ENCODE measurements around the gene LAMC2. TPM values are rescaled to one million over a fixed set of nuclear protein-coding genes. Genes with fewer than 3 reads are reported as not detected.

Gene LAMC2
- total and polyA plus RNA-seq, 2 of the 13 experiments (the other 11 are each of a cell fraction or from before 2014, with no cell fraction given), result 0.03 TPM; not detected in 1

- Histone ChIP-seq H3K36me3 (replicated peaks in 1 of 2; ENCODE audit: control insufficient read depth in 1 of 2, insufficient read depth in 2 of 2, low read length in 2 of 2) (no peaks in the 10 kb centered on the region), H2AFZ (ENCODE audit: low read length) (no peak overlapping the region), H3K4me3 (replicated peaks in 1 of 3; ENCODE audit: insufficient read depth in 1 of 3, low read depth in 2 of 3, low read length in 3 of 3) (no peak overlapping the region), H3K4me1 (ENCODE audit: insufficient read depth, low read length) (no peaks in the 10 kb centered on the region), H4K20me1 (ENCODE audit: insufficient read depth, low read length) (no peaks in the 10 kb centered on the region), H3K9ac (ENCODE audit: insufficient read depth, low read depth, low read length) (no peak overlapping the region), H3K9me3 (ENCODE audit: low read length) (no peaks in the 10 kb centered on the region), H3K27me3 (ENCODE audit: control insufficient read depth in 1 of 2, insufficient read depth in 2 of 2, low read length in 2 of 2) (no peaks in the 10 kb centered on the region), H3K79me2 (ENCODE audit: insufficient read depth, low read length) (no peaks in the 10 kb centered on the region), H3K4me2 (ENCODE audit: low read depth, low read length) (no peak overlapping the region), H3K27ac (ENCODE audit: extremely low read length, insufficient read depth, low read length) (no peak overlapping the region)
- 29% methylated on average over 4 of the region's 4 CpGs for WGBS (ENCODE audit: low lambda C conversion rate)
- BruUV-seq (replicated peaks), result no TSS peak
- DNase-seq (ENCODE audit: low spot score) (no peak), ATAC-seq (no peak), FAIRE-seq (no peak)
- TF ChIP-seq ATM (IDR thresholded peaks at IDR 0.05; ENCODE audit: borderline replicate concordance) (no peak), ELF1 (CRISPR knock-in tag; IDR thresholded peaks at IDR 0.05) (no peak), ZSCAN30 (CRISPR knock-in tag; IDR thresholded peaks at IDR 0.05) (no peak), RBM22 (optimal IDR thresholded peaks at IDR 0.05; ENCODE audit: low read length) (no peak), JARID2 (CRISPR knock-in tag; IDR thresholded peaks at IDR 0.05; ENCODE audit: insufficient replicate concordance) (no peak), SCMH1 (CRISPR knock-in tag; IDR thresholded peaks at IDR 0.05; ENCODE audit: borderline replicate concordance) (no peak)
- TF ChIP-seq, protein P1, sequence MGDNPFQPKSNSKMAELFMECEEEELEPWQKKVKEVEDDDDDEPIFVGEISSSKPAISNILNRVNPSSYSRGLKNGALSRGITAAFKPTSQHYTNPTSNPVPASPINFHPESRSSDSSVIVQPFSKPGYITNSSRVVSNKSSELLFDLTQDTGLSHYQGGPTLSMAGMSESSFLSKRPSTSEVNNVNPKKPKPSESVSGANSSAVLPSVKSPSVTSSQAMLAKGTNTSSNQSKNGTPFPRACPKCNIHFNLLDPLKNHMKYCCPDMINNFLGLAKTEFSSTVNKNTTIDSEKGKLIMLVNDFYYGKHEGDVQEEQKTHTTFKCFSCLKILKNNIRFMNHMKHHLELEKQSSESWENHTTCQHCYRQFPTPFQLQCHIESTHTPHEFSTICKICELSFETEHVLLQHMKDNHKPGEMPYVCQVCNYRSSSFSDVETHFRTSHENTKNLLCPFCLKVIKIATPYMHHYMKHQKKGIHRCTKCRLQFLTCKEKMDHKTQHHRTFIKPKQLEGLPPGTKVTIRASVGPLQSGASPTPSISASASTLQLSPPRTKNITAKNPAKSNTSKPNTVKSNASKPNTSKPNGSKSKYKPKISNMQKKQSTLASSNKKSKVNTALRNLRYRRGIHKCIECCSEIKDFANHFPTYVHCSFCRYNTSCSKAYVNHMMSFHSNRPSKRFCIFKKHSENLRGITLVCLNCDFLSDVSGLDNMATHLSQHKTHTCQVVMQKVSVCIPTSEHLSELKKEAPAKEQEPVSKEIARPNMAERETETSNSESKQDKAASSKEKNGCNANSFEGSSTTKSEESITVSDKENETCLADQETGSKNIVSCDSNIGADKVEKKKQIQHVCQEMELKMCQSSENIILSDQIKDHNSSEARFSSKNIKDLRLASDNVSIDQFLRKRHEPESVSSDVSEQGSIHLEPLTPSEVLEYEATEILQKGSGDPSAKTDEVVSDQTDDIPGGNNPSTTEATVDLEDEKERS (CRISPR knock-in tag; IDR thresholded peaks at IDR 0.05), result no peak
- TF ChIP-seq, protein P2, sequence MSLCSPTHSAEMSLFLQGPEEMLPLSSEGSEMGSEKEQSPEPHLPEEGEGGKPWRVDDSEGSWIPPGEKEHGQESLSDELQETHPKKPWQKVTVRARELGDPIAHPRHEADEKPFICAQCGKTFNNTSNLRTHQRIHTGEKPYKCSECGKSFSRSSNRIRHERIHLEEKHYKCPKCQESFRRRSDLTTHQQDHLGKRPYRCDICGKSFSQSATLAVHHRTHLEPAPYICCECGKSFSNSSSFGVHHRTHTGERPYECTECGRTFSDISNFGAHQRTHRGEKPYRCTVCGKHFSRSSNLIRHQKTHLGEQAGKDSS (CRISPR knock-in tag; IDR thresholded peaks at IDR 0.05; ENCODE audit: borderline replicate concordance, low read depth), result no peak
- TF ChIP-seq, protein P3, sequence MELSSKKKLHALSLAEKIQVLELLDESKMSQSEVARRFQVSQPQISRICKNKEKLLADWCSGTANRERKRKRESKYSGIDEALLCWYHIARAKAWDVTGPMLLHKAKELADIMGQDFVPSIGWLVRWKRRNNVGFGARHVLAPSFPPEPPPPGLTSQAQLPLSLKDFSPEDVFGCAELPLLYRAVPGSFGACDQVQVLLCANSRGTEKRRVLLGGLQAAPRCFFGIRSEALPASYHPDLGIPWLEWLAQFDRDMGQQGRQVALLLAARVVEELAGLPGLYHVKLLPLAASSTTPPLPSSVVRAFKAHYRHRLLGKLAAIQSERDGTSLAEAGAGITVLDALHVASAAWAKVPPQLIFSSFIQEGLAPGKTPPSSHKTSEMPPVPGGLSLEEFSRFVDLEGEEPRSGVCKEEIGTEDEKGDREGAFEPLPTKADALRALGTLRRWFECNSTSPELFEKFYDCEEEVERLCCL (CRISPR knock-in tag; IDR thresholded peaks at IDR 0.05; ENCODE audit: borderline replicate concordance), result no peak
- POLR2A ChIA-PET, result no interaction called here
- CTCF ChIA-PET (ENCODE audit: low intra/inter-chr PET ratio, low total read pairs), result no interaction called here
- intact Hi-C loops (cut with micrococcal nuclease; ENCODE audit: unreplicated experiment), result no loop called here
- in situ Hi-C loops (cut with HindIII; ENCODE audit: extremely low pct_ligation_motif_present, low pct_unique_long_range_greater_than_20kb), result no loop called here
These were observed 63.1 kb downstream of the LAMC2 start for GRCh38 chr1:183248989-183249691.
